Activated T-helper 2 cell treated with anti-CD3 and anti-CD28 coated beads, Interferon-gamma antibody, Interleukin-2, Interleukin-4, amounts not matched to agents 10 μg/mL and 5 μg/mL and 100 μg/mL, durations not matched to agents 14 hours and 24 hours and 36 hours (primary cell): Measurements from ENCODE around the gene KCNJ6. TPM values are rescaled to one million over a fixed set of nuclear protein-coding genes. Genes with fewer than 3 reads are reported as not detected.
"Not testable (repeated sequence)": the region's sequence is repeated elsewhere in the genome, so short reads cannot be mapped to it uniquely, and the experiment has no call there.

ENCODE experiments used
- DNase-seq: peaks from one replicate; pipeline ENCODE4 v3.0.0; 2021; ENCODE audit warnings: low spot score
- H3K27ac Mint-ChIP-seq: one replicate; pipeline ENCODE4 v1.8.0; 2021; ENCODE audit warnings: mixed read lengths
- H3K27me3 Mint-ChIP-seq: one replicate; pipeline ENCODE4 v1.8.0; 2021; ENCODE audit warnings: low read depth, mixed read lengths
- H3K36me3 Mint-ChIP-seq: one replicate; pipeline ENCODE4 v1.8.0; 2021; ENCODE audit warnings: low read depth, mixed read lengths
- H3K4me1 Mint-ChIP-seq: one replicate; pipeline ENCODE4 v1.8.0; 2021; ENCODE audit warnings: low read depth, mixed read lengths
- H3K4me3 Mint-ChIP-seq: one replicate; pipeline ENCODE4 v1.8.0; 2021; ENCODE audit warnings: low read depth, mild to moderate bottlenecking, moderate library complexity, mixed read lengths
- H3K9me3 Mint-ChIP-seq: one replicate; pipeline ENCODE4 v1.8.0; 2021; ENCODE audit warnings: mixed read lengths
- intact Hi-C: fragments of 100-400 bp; cut with micrococcal nuclease; formaldehyde crosslinking; loops from one replicate; pipeline ENCODE4 v1.15.1; 2023
- total RNA-seq: library from RNA; stranded (reverse); gene quantifications from 2 replicates; pipeline ENCODE4 v1.2.3, GENCODE V29; 2022

Gene KCNJ6
- total RNA-seq, 1 donor from 2014 or later = not detected

DNA sequence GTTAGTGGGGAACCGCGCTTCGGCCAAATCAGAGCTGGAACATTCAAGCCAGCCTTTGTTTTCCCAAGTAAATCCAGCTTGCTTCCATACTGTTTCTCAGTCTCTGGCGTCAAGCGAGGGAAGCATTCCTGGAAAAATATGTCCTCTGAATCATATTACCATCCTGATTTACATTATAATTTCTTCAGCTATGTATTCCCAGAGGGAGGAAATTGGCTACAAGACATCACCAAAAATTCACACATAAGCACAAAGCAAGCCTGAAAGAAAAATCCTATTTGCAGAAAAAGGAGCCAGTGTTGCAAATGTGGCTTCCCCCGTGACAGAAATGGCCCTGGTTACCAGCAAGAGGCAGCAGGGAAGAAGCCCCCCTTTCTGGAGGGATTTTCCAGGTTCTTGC lies 233.3 kb downstream of the KCNJ6 start:
- Mint-ChIP-seq H3K36me3 (no peaks in the 10 kb centered on the region), H3K9me3 (no peaks in the 10 kb centered on the region), H3K4me1 (no peaks in the 10 kb centered on the region), H3K4me3 (no peak overlapping the region), H3K27ac (no peak overlapping the region), H3K27me3 (peaks cover 9% of the 10 kb centered on the region)
- intact Hi-C loops = no loop called here
- no peak for DNase-seq

DNA sequence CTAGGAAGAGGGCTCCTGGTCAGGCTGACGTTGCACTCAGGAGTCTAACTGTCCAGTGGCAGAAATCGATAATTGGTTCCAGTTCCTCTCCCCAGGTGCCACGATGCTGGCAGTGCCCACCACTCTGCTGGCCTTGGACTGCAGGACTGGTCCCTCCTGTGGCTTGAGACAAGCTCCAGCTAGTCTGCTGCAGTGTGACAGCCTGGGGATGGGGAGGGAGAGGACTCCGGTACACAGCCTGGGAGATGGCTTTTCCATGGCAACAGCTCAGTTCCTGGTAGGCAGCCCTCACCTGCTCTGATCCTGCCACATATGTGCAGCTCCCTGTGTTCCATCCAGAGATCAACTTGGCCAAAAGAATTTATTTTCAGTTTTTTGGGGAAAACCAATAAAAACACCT lies 239.3 kb downstream of the KCNJ6 start:
- H3K36me3 Mint-ChIP-seq = no peaks in the 10 kb centered on the region
- H3K27ac Mint-ChIP-seq = no peak overlapping the region
- H3K27me3 Mint-ChIP-seq = peaks cover 18% of the 10 kb centered on the region
- H3K9me3 Mint-ChIP-seq = no peaks in the 10 kb centered on the region
- DNase-seq = no peak
- H3K4me3 Mint-ChIP-seq = no peak overlapping the region
- intact Hi-C loops = no loop called here
- no peaks in the 10 kb centered on the region for H3K4me1 Mint-ChIP-seq

DNA sequence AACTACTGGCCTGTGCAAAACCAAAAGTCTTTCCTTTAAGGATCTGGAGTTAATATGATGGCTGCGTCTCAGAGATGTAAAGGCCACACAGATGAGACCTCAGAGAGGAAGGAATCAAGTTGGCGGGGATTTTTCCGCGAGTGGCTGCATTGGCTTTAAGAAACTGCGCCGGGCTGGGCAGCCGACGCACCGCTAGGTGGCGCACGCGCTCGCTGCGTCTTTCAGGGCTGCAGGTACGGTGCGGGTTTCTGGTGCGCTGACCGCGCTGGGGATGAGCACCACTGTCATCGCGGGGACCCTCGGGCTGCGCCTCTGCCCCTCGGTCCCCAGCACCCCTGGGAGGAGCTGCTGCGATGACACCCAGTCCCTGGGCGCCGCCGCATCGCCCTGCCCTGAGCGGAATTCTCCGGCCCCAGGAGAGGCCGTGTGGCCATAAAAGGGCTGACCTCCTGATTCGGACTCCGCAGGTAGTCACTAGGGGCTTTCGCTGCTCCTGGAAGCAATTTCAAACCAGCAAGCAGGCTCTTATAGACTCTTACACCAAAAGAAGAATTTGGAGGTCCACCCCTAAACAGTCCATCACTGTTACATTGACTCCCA lies 241.0 kb downstream of the KCNJ6 start:
- H3K9me3 Mint-ChIP-seq = no peaks in the 10 kb centered on the region
- no peaks in the 10 kb centered on the region for H3K4me1 Mint-ChIP-seq
- intact Hi-C loops = no loop called here

DNA sequence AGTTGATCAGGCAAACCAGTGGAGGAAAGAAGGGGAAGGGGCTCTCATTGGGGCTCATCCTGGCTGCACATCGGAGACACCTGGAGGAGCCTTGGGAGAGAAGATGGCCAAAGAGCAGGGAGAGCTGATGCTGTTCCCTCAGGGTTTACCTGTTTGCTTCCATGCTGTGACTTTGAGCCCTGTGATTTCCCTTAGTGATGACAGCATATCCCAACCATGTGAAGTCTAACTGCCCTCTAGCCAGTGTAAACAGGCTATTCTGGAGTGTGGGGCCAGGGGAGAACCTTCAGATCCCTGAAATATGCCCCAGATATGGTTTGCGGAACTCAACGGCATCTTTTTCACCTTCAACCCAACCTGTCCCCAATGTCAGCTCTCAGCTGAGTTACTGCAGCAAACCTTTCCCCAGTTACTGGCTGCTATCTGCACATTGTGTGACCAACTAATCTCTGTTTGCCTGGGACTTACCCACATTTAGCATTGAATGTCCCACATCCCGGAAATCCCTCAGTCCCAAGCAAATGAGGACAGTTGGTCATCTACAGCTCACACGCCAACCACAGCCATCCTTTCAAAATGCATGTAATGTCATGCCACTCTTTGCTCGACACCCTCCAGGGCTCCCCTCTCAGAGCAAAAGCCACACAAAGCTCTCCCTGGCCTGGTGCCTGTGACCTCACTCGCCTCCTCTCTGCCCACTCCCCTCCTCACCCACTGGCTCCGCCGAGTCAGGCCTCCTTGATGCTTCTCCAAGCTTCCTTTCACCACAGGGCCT lies 242.3 kb downstream of the KCNJ6 start:
- no peak for DNase-seq
- Mint-ChIP-seq H3K4me1 (no peaks in the 10 kb centered on the region), H3K27me3 (peaks cover 18% of the 10 kb centered on the region), H3K4me3 (no peak overlapping the region), H3K9me3 (no peaks in the 10 kb centered on the region), H3K27ac (no peak overlapping the region), H3K36me3 (no peaks in the 10 kb centered on the region)
- intact Hi-C loops = no loop called here

More for the DNA sequence above, 241.0 kb downstream of the KCNJ6 start:
- Mint-ChIP-seq H3K4me3 (no peak overlapping the region), H3K27ac (no peak overlapping the region), H3K27me3 (peaks cover 18% of the 10 kb centered on the region), H3K36me3 (no peaks in the 10 kb centered on the region)
- DNase-seq = peak; percentile 40

DNA sequence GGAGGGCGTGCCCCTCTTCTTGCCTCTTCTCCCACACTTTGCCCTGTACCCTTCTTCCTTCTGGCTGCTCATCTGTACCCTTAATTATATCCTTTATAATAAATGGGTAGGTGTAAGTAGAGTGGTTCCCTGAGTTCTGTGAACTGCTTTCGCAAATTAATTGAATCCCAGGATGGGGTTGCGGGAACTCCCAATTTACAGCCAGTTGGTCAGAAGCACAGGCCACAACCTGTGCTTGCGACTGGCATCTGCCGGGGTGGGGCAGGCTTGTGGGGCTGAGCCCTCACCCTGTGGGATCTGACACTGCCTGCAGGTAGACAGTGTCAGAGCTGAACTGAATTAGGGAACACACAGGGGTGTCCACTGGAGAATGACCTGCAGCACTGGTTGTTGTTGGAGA lies 244.9 kb downstream of the KCNJ6 start:
- Mint-ChIP-seq H3K9me3 (no peaks in the 10 kb centered on the region), H3K4me3 (no peak overlapping the region), H3K27me3 (peaks cover 13% of the 10 kb centered on the region), H3K27ac (no peak overlapping the region), H3K36me3 (no peaks in the 10 kb centered on the region), H3K4me1 (no peaks in the 10 kb centered on the region)
- intact Hi-C loops = no loop called here
- DNase-seq = no peak

DNA sequence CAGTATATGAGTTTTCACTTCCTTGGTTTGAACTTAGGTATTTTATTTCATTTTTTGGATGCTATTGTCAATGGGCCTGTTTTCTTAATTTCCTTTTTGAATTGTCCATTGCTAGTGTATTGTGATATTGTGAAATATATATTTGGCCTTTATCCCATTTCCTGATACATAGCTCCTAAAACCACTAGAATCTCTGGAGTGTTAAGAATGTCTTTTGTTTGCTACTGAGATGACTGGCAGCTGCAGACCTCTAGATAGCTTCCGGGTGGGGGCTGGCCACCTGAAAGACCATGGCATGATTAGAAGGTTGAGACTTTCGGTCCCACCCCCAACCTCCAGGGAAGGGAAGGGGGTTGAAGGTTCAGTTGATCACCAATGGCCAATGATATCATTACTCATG lies 245.4 kb downstream of the KCNJ6 start:
- H3K27ac Mint-ChIP-seq = no peak overlapping the region
- no peaks in the 10 kb centered on the region for H3K36me3 Mint-ChIP-seq
- no peaks in the 10 kb centered on the region for H3K4me1 Mint-ChIP-seq
- H3K27me3 Mint-ChIP-seq = peaks cover 13% of the 10 kb centered on the region
- H3K4me3 Mint-ChIP-seq = no peak overlapping the region
- intact Hi-C loops = no loop called here
- H3K9me3 Mint-ChIP-seq = no peaks in the 10 kb centered on the region
- no peak for DNase-seq

DNA sequence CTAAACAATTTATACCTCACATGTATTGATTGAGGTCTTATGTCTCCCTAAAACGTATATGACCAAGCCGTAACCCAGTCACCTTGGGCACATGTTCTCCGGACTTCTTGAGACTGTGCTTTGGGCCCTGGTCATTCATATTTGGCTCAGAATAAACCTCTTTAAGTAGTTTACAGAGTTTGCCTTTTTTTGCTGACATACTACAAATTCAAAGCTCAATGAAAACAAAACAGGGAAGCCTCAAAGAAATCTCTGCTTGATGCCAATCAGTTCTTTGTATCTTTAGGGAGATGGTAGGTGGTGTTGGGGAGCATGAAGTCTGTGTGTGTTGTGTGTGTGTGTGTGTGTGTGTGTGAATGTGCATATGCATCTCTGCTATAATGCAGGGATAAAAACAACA lies 247.0 kb downstream of the KCNJ6 start:
- H3K27ac Mint-ChIP-seq = no peak overlapping the region
- no peaks in the 10 kb centered on the region for H3K4me1 Mint-ChIP-seq
- intact Hi-C loops = no loop called here
- H3K4me3 Mint-ChIP-seq = no peak overlapping the region
- H3K9me3 Mint-ChIP-seq = no peaks in the 10 kb centered on the region
- peaks cover 7% of the 10 kb centered on the region for H3K27me3 Mint-ChIP-seq
- no peak for DNase-seq
- H3K36me3 Mint-ChIP-seq = no peaks in the 10 kb centered on the region

DNA sequence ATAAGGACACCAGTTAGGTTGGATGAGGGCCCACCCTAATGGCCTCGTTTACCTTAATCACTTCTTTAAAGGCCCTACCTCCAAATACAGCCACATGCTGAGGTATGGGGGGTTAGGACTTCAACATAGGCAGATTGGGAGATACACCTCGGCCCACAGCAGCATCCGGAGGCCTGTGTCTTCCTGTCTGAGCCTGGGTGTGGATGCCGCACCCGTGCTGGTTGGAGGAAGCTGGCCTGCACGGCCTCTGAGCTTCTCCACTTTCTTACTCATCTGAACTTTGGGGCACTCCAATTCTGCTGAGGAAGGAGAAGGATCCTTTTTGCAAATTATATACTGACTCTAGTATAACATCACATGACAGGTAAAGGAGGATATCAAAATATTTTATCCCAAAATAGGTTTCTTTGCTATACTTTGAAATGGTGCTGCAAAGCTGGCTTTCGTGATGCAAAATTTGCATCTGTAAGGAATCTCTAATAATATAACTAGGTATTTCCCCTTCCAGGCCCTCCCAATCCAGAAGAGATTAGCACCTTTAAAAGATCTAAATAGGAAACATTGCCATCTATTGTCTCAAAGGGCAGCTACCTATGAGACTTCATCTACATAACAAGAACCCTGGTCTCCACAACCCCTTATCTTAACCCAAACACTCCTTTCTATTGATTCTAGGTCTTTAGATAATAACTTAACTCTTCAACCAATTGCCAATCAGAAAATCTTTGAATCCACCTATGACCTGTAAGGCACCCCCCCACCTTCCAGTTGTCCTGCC lies 247.6 kb downstream of the KCNJ6 start:
- Mint-ChIP-seq H3K4me3 (no peak overlapping the region), H3K36me3 (no peaks in the 10 kb centered on the region), H3K27me3 (peaks cover 4% of the 10 kb centered on the region), H3K27ac (no peak overlapping the region), H3K4me1 (no peaks in the 10 kb centered on the region), H3K9me3 (no peaks in the 10 kb centered on the region)
- DNase-seq = no peak
- intact Hi-C loops = no loop called here

DNA sequence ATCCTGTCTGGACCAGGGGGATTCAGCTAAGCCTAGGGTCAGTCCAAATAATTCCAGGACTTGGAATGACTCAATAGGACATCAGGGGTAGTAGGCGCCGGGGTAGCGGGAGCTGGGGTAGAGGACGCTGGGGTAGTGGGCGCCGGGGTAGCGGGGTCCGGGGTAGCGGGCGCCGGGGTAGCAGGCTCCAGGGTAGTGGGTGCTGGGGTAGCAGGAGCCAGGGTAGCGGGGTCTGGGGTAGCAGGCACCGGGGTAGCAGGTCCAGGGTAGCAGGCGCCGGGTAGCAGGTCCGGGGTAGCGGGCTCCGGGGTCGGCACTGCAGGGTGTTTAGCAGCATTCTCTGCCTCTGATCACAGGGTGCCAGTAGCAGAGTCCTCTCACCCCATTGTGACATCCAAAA lies 248.9 kb downstream of the KCNJ6 start:
- DNase-seq = no peak
- no peaks in the 10 kb centered on the region for H3K4me1 Mint-ChIP-seq
- H3K36me3 Mint-ChIP-seq = no peaks in the 10 kb centered on the region
- H3K27ac Mint-ChIP-seq = no peak overlapping the region
- H3K4me3 Mint-ChIP-seq = no peak overlapping the region
- intact Hi-C loops = no loop called here
- no peaks in the 10 kb centered on the region for H3K27me3 Mint-ChIP-seq
- no peaks in the 10 kb centered on the region for H3K9me3 Mint-ChIP-seq

DNA sequence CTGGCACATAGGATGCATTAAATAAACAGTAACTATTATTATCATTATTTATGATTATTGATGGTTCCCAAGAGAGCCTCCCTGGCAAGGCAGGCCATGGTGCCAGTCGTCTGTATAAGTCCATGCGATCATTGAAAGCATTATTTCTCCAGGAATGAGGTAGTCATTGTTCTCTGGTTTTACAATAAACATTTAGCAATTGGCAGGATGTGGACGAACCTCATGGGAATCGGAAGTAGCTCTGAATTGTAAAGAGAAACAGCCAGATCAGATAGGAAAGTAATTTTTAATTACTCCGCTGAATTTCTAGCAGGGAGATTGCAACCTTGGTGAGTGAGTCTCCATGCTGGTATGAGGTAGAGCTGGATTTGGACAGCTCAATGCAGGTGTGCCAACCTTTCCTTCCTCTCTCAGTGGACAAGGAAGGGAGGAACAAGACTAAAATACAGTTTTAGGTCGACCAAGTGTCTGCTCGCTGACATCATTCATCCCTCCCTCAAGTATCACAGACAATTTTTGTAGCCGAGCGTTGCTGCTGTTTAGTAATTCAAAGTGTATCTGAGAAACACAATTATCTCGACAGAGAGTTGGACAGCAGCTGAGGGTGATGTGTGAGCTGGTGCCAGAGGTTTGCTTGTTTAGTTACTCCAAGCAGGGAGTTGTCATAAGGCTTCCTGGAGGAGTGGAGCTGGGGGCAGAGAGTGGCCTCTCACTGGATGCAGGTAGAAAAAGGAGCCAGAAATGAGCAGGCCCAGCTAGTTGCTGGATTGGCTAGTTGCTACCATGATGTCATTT lies 250.8 kb downstream of the KCNJ6 start:
- Mint-ChIP-seq H3K27ac (no peak overlapping the region), H3K27me3 (no peaks in the 10 kb centered on the region), H3K9me3 (no peaks in the 10 kb centered on the region), H3K36me3 (no peaks in the 10 kb centered on the region), H3K4me1 (no peaks in the 10 kb centered on the region), H3K4me3 (no peak overlapping the region)
- no peak for DNase-seq
- intact Hi-C loops = no loop called here

DNA sequence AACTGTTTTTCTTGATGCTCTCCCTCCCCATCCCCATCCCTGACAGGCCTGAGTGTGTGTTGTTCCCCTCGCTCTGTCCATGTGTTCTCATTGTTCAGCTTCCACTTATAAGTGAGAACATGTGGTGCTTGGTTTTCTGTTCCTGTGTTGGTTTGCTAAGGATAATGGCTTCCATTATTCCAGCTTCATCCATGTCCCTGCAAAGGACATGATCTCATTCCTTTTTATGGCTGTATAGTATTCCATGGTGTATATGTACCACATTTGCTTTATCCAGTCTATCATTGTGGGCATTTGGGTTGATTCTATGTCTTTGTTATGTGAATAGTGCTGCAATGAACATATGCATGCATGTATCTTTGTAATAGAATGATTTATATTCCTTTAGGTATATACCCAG lies 254.0 kb downstream of the KCNJ6 start:
- DNase-seq, H3K4me1 Mint-ChIP-seq, H3K9me3 Mint-ChIP-seq, H3K27me3 Mint-ChIP-seq, H3K4me3 Mint-ChIP-seq, intact Hi-C loops, H3K27ac Mint-ChIP-seq, H3K36me3 Mint-ChIP-seq: not testable (repeated sequence)

DNA sequence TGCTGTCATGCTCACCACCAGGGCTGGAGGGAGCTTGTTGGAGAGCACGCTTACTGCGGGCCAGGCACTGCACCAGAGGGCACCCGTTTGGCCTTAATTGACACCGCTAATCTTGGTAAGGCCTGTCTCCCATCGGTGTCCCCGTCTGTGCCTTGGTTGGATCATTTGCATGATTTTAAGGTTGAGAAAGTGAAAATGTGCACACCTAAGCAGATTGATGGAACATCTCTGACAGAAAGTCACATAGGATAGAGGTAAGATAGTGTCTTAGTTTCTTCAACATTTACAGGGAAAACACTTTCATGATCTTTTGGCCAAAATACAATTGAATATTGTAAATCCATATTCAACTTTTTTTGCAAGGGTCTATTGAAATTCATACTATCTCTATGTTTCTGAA lies 255.5 kb downstream of the KCNJ6 start:
- H3K36me3 Mint-ChIP-seq = no peaks in the 10 kb centered on the region
- no peak overlapping the region for H3K4me3 Mint-ChIP-seq
- no peak overlapping the region for H3K27ac Mint-ChIP-seq
- no peaks in the 10 kb centered on the region for H3K9me3 Mint-ChIP-seq
- DNase-seq = no peak
- intact Hi-C loops = no loop called here
- H3K4me1 Mint-ChIP-seq = no peaks in the 10 kb centered on the region
- peaks cover 2% of the 10 kb centered on the region for H3K27me3 Mint-ChIP-seq
